Breast epithelium (tissue), 4 donors: ENCODE results near the gene MRPL54. TPM values are rescaled to one million over a fixed set of nuclear protein-coding genes. Genes with fewer than 3 reads are reported as not detected.

Experiments
- DNase-seq, 2 donors: peaks; one replicate each; pipeline ENCODE4 v3.0.0-alpha.2; 2019; ENCODE audit warnings: low spot score in 2 of 2
- H3K27ac ChIP-seq, 2 donors: fragments of 200-600 bp; sonication (generic) in 1 of 2; one replicate each; pipeline ENCODE4 v1.5.1; 2016 to 2019; ENCODE audit warnings: mild to moderate bottlenecking in 1 of 2
- H3K27me3 ChIP-seq, 2 donors: fragments of 200-600 bp; sonication (generic) in 1 of 2; one replicate each; pipeline versions ENCODE4 v1.5.1 to v1.6.0; 2017 to 2019; ENCODE audit warnings: control low read depth in 1 of 2, mild to moderate bottlenecking in 1 of 2
- H3K36me3 ChIP-seq: fragments of 200-600 bp; one replicate; pipeline ENCODE4 v1.5.1; 2019
- H3K4me1 ChIP-seq, 2 donors: fragments of 200-600 bp; sonication (generic); one replicate each; pipeline ENCODE4 v1.5.1; 2016 to 2019; ENCODE audit warnings: control low read depth in 1 of 2
- H3K4me3 ChIP-seq, 3 donors: fragments of 200-600 bp; sonication (generic); 1 replicate in 2 of 3; 2 replicates in 1 of 3; pipeline ENCODE4 v1.5.1; 2016 to 2019; ENCODE audit warnings: mild to moderate bottlenecking in 3 of 3, moderate library complexity in 2 of 3
- H3K9me3 ChIP-seq, 2 donors: fragments of 200-600 bp; sonication (generic) in 1 of 2; one replicate each; pipeline ENCODE4 v1.5.1; 2016 to 2019; ENCODE audit warnings: control low read depth in 1 of 2
- CTCF ChIP-seq, 3 donors: fragments of 450-650 bp; IDR thresholded peaks; one replicate each; pipeline ENCODE4 v1.5.1; 2016 to 2017; ENCODE audit warnings: antibody characterized with exemption in 3 of 3, mild to moderate bottlenecking in 3 of 3, moderate library complexity in 3 of 3
- POLR2A ChIP-seq: fragments of 450-650 bp; IDR thresholded peaks from one replicate; pipeline ENCODE4 v1.6.1; 2016; ENCODE audit warnings: antibody characterized with exemption, mild to moderate bottlenecking, moderate library complexity
- POLR2AphosphoS5 ChIP-seq, 3 donors: sonication (generic); formaldehyde crosslinking; IDR thresholded peaks; one replicate each; pipeline ENCODE4 v1.6.1; 2017; ENCODE audit warnings: antibody characterized with exemption in 3 of 3
- intact Hi-C: fragments of 100-400 bp; cut with DNase I; formaldehyde crosslinking; loops from one replicate; pipeline ENCODE4 v1.15.1; 2023; ENCODE audit warnings: low total_unique reads
- total RNA-seq, 3 donors: library from RNA; depleted of rRNA; stranded (reverse); fragments of >200 nt; gene quantifications; one replicate each; pipeline ENCODE4 v1.1.0, GENCODE V29; 2016

Gene MRPL54
- total RNA-seq, 3 donors from 2014 or later, result 69.9 to 81.5 (median 73.4) TPM

- no peak for DNase-seq
- Histone ChIP-seq H3K9me3 (no peaks in the 10 kb centered on the region), H3K27ac (no peak overlapping the region), H3K27me3 (peaks cover 0 to 17% of the 10 kb centered on the region in 2 donors), H3K4me1 (no peaks in the 10 kb centered on the region), H3K36me3 (no peaks in the 10 kb centered on the region), H3K4me3 (no peak overlapping the region)
- TF ChIP-seq POLR2A, result no peak
- TF ChIP-seq CTCF (IDR thresholded peaks at IDR 0.05), result no peak
- TF ChIP-seq POLR2AphosphoS5 (IDR thresholded peaks at IDR 0.05), result no peak
- intact Hi-C loops, result no loop called here
Measured at GRCh38 chr19:3774621-3775373, 12.3 kb downstream of the MRPL54 start.

GRCh38 chr19:3775374-3775711, 12.9 kb downstream of the MRPL54 start:
- intact Hi-C loops, result no loop called here

GRCh38 chr19:3775831-3776230, 13.3 kb downstream of the MRPL54 start:
- intact Hi-C loops, result no loop called here
- no peak for TF ChIP-seq POLR2A
- no peak for TF ChIP-seq POLR2AphosphoS5 (IDR thresholded peaks at IDR 0.05)
- no peak for TF ChIP-seq CTCF (IDR thresholded peaks at IDR 0.05)
- no peak for DNase-seq
- Histone ChIP-seq H3K27ac (no peak overlapping the region), H3K9me3 (peaks cover 3 to 4% of the 10 kb centered on the region in 2 donors), H3K4me1 (no peaks in the 10 kb centered on the region), H3K27me3 (peaks cover 0 to 17% of the 10 kb centered on the region in 2 donors), H3K36me3 (no peaks in the 10 kb centered on the region), H3K4me3 (no peak overlapping the region)

More at GRCh38 chr19:3775374-3775711, 12.9 kb downstream of the MRPL54 start:
- TF ChIP-seq CTCF (IDR thresholded peaks at IDR 0.05) (no peak), POLR2A (no peak), POLR2AphosphoS5 (IDR thresholded peaks at IDR 0.05) (no peak)
- Histone ChIP-seq H3K4me1 (no peaks in the 10 kb centered on the region), H3K4me3 (no peak overlapping the region), H3K9me3 (no peaks in the 10 kb centered on the region), H3K36me3 (no peaks in the 10 kb centered on the region), H3K27me3 (peaks cover 0 to 17% of the 10 kb centered on the region in 2 donors), H3K27ac (no peak overlapping the region)
- DNase-seq, result no peak

GRCh38 chr19:3776479-3777040, 14.1 kb downstream of the MRPL54 start:
- H3K9me3 ChIP-seq, result peaks cover 11% of the 10 kb centered on the region in 2 donors
- TF ChIP-seq POLR2AphosphoS5 (IDR thresholded peaks at IDR 0.05) (no peak), POLR2A (no peak), CTCF (IDR thresholded peaks at IDR 0.05) (no peak)
- intact Hi-C loops, result no loop called here

GRCh38 chr19:3778104-3778867, 15.8 kb downstream of the MRPL54 start:
- intact Hi-C loops, result no loop called here
- no peak overlapping the region for H3K4me3 ChIP-seq
- H3K9me3 ChIP-seq, result peaks cover 24 to 26% of the 10 kb centered on the region in 2 donors
- no peak for TF ChIP-seq POLR2AphosphoS5 (IDR thresholded peaks at IDR 0.05)
- TF ChIP-seq CTCF (IDR thresholded peaks at IDR 0.05), result no peak
- no peak for TF ChIP-seq POLR2A
- H3K36me3 ChIP-seq, result no peaks in the 10 kb centered on the region
- no peaks in the 10 kb centered on the region for H3K4me1 ChIP-seq
- no peak for DNase-seq
- no peak overlapping the region for H3K27ac ChIP-seq
- peaks cover 0 to 27% of the 10 kb centered on the region in 2 donors for H3K27me3 ChIP-seq

More at GRCh38 chr19:3776479-3777040, 14.1 kb downstream of the MRPL54 start:
- Histone ChIP-seq H3K27ac (no peak overlapping the region), H3K4me3 (no peak overlapping the region), H3K4me1 (no peaks in the 10 kb centered on the region), H3K27me3 (peaks cover 0 to 17% of the 10 kb centered on the region in 2 donors), H3K36me3 (no peaks in the 10 kb centered on the region)
- DNase-seq, result no peak
